PFSK-1 (cell line): ENCODE results near the gene CCDC15.

Experiments used
- FOXP2 ChIP-seq: optimal IDR thresholded peaks from 2 replicates; pipeline ENCODE3; 2011; ENCODE audit warnings: borderline replicate concordance, control low read depth, inconsistent platforms; ENCODE audit not compliant: insufficient read depth; ENCODE audit errors: extremely low read length, extremely low read depth
- POLR2AphosphoS5 ChIP-seq: IDR thresholded peaks from 2 replicates; pipeline ENCODE4 v1.6.1; 2012; ENCODE audit warnings: low read depth, mild to moderate bottlenecking, control low read depth, low read length, moderate library complexity
- SIN3A ChIP-seq: IDR thresholded peaks from 2 replicates; pipeline ENCODE4 v1.6.1; 2012; ENCODE audit warnings: mild to moderate bottlenecking, low read length, moderate library complexity, borderline replicate concordance; ENCODE audit not compliant: insufficient read depth
- TAF1 ChIP-seq: IDR thresholded peaks from 2 replicates; pipeline ENCODE4 v1.6.1; 2012; ENCODE audit warnings: low read length, control low read depth, borderline replicate concordance; ENCODE audit not compliant: insufficient read depth
- TF ChIP-seq, protein P1 (sequence below), 2 experiments: IDR thresholded peaks; 2 replicates each; pipeline versions ENCODE4 v1.6.1 to v1.8.0; 2011 to 2012; ENCODE audit warnings: low read depth in 2 of 2, low read length in 2 of 2, control low read depth in 1 of 2, inconsistent platforms in 1 of 2, mild to moderate bottlenecking in 1 of 2, moderate library complexity in 1 of 2; ENCODE audit not compliant: insufficient read depth in 1 of 2

CCDC15 gene

GRCh38 chr11:124946735-124947141 lies 7.3 kb upstream of the CCDC15 start:
- TF ChIP-seq TAF1 (no peak), FOXP2 (no peak), SIN3A (no peak), POLR2AphosphoS5 (no peak)
- TF ChIP-seq, protein P1, sequence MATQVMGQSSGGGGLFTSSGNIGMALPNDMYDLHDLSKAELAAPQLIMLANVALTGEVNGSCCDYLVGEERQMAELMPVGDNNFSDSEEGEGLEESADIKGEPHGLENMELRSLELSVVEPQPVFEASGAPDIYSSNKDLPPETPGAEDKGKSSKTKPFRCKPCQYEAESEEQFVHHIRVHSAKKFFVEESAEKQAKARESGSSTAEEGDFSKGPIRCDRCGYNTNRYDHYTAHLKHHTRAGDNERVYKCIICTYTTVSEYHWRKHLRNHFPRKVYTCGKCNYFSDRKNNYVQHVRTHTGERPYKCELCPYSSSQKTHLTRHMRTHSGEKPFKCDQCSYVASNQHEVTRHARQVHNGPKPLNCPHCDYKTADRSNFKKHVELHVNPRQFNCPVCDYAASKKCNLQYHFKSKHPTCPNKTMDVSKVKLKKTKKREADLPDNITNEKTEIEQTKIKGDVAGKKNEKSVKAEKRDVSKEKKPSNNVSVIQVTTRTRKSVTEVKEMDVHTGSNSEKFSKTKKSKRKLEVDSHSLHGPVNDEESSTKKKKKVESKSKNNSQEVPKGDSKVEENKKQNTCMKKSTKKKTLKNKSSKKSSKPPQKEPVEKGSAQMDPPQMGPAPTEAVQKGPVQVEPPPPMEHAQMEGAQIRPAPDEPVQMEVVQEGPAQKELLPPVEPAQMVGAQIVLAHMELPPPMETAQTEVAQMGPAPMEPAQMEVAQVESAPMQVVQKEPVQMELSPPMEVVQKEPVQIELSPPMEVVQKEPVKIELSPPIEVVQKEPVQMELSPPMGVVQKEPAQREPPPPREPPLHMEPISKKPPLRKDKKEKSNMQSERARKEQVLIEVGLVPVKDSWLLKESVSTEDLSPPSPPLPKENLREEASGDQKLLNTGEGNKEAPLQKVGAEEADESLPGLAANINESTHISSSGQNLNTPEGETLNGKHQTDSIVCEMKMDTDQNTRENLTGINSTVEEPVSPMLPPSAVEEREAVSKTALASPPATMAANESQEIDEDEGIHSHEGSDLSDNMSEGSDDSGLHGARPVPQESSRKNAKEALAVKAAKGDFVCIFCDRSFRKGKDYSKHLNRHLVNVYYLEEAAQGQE (IDR thresholded peaks at IDR 0.05; ENCODE audit: insufficient read depth in 1 of 2, low read depth in 2 of 2, low read length in 2 of 2): no peak

- TF ChIP-seq, protein P1 (IDR thresholded peaks at IDR 0.05; ENCODE audit: insufficient read depth in 1 of 2, low read depth in 2 of 2, low read length in 2 of 2): no peak
- TF ChIP-seq TAF1: no peak
- TF ChIP-seq SIN3A: no peak
- TF ChIP-seq FOXP2: no peak
- no peak for TF ChIP-seq POLR2AphosphoS5
Observed at GRCh38 chr11:124950601-124951330, 3.2 kb upstream of the CCDC15 start.

DNA sequence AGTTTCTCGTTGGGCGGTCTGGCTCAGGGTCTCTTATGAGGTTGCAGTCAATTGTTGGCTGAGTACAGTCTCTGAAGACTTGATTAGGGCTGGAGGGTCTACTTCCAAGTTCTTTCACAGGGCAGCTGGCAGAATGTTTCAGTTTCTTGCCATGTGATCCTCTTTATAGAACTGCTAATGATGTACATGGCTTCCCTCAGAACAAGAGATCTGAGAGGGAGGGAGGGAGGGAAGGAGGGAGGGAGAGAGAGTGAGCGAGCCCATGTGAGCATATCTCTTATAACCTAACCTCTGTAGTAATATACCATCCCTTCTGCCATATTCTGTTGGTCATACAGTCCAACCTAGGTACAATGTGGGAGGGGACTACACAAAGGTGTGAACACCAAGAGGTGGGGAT lies 2.7 kb upstream of the CCDC15 start:
- TF ChIP-seq, protein P1 (IDR thresholded peaks at IDR 0.05; ENCODE audit: insufficient read depth in 1 of 2, low read depth in 2 of 2, low read length in 2 of 2): no peak
- TF ChIP-seq FOXP2: no peak
- TF ChIP-seq SIN3A: no peak
- TF ChIP-seq TAF1: no peak
- no peak for TF ChIP-seq POLR2AphosphoS5

DNA sequence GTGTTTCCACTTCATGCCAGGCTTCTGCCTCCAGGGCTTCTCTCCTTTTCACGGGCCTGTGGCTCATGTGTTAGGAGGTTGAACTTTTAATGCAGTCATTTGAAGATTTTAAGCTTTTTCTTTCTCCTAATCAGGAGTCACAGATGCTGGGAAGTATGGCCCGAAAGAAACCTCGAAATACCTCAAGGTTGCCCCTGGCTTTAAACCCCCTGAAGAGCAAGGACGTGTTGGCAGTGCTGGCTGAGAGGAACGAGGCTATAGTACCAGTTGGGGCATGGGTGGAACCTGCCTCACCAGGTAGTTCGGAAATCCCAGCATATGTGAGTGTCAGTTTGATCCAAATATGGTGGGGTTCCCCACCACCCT lies 571 bp downstream of the CCDC15 start:
- TF ChIP-seq FOXP2: no peak
- no peak for TF ChIP-seq POLR2AphosphoS5
- no peak for TF ChIP-seq TAF1
- TF ChIP-seq, protein P1 (IDR thresholded peaks at IDR 0.05; ENCODE audit: insufficient read depth in 1 of 2, low read depth in 2 of 2, low read length in 2 of 2): no peak
- no peak for TF ChIP-seq SIN3A

DNA sequence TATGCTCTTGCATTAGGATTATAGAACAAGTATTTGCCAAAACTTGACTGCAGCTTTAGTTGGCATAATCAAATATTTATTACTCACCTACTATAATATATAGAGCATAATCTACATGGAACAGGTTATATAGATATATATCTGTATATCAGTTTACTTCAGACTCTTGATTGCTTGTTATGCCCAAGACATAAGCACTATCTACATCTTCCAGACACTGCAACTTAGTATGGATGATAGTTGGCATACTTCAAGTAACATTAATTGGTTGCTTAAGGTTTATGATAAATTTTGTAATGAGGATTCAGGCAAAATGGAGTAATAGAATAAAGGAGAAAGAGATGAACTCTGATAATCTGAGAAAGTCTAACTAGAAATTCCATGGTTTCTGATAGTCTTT lies 1.0 kb downstream of the CCDC15 start:
- TF ChIP-seq, protein P1 (IDR thresholded peaks at IDR 0.05; ENCODE audit: insufficient read depth in 1 of 2, low read depth in 2 of 2, low read length in 2 of 2): no peak
